ENCODE measurements around the gene ANOS1. TPM values are rescaled to one million over a fixed set of nuclear protein-coding genes. Genes with fewer than 3 reads are reported as not detected.

ANOS1 gene
- total RNA-seq, 1 experiment from 2014 or later, result 0.22 TPM

- H3K9me3 ChIP-seq (ENCODE audit: insufficient read depth, low read depth), result no peaks in the 10 kb centered on the region
- no peak for DNase-seq
- no peaks in the 10 kb centered on the region for H3F3A ChIP-seq (ENCODE audit: insufficient read depth, low read depth)
- H3K4me2 ChIP-seq, result no peak overlapping the region
- ChIA-PET CTCF (no interaction called here), POLR2A (ENCODE audit: unreplicated experiment) (no interaction called here)
- no TSS peak for BruUV-seq (replicated peaks)
- H2AFZ ChIP-seq, result no peak overlapping the region
- no peak overlapping the region for H3K4me3 ChIP-seq
- H3K27ac ChIP-seq, result no peak overlapping the region
- H3K27me3 ChIP-seq (ENCODE audit: insufficient read depth, low read depth), result no peaks in the 10 kb centered on the region
- no peaks in the 10 kb centered on the region for H3K9me2 ChIP-seq (ENCODE audit: insufficient read depth)
- H4K20me1 ChIP-seq (ENCODE audit: insufficient read depth), result no peaks in the 10 kb centered on the region
- intact Hi-C loops (cut with micrococcal nuclease; ENCODE audit: unreplicated experiment), result no loop called here
- H3K4me1 ChIP-seq (replicated peaks; ENCODE audit: insufficient read depth), result no peaks in the 10 kb centered on the region
- H3K79me2 ChIP-seq (ENCODE audit: low read depth), result no peaks in the 10 kb centered on the region
- no peaks in the 10 kb centered on the region for H3K36me3 ChIP-seq (ENCODE audit: low read depth)
- no peak for TF ChIP-seq EZH2 (IDR thresholded peaks at IDR 0.05; ENCODE audit: low read depth)
- TF ChIP-seq, protein P1, sequence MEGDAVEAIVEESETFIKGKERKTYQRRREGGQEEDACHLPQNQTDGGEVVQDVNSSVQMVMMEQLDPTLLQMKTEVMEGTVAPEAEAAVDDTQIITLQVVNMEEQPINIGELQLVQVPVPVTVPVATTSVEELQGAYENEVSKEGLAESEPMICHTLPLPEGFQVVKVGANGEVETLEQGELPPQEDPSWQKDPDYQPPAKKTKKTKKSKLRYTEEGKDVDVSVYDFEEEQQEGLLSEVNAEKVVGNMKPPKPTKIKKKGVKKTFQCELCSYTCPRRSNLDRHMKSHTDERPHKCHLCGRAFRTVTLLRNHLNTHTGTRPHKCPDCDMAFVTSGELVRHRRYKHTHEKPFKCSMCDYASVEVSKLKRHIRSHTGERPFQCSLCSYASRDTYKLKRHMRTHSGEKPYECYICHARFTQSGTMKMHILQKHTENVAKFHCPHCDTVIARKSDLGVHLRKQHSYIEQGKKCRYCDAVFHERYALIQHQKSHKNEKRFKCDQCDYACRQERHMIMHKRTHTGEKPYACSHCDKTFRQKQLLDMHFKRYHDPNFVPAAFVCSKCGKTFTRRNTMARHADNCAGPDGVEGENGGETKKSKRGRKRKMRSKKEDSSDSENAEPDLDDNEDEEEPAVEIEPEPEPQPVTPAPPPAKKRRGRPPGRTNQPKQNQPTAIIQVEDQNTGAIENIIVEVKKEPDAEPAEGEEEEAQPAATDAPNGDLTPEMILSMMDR (conservative IDR thresholded peaks at IDR 0.05), result no peak
Measured at GRCh38 chrX:8704184-8704583, 27.8 kb downstream of the ANOS1 start.

GRCh38 chrX:8692871-8693270 lies 39.1 kb downstream of the ANOS1 start:
- no peak for TF ChIP-seq EZH2 (IDR thresholded peaks at IDR 0.05; ENCODE audit: low read depth)
- TF ChIP-seq, protein P1 (conservative IDR thresholded peaks at IDR 0.05), result no peak
- no peaks in the 10 kb centered on the region for H3K9me2 ChIP-seq (ENCODE audit: insufficient read depth)
- no peak overlapping the region for H2AFZ ChIP-seq
- no peak overlapping the region for H3K4me3 ChIP-seq
- intact Hi-C loops (cut with micrococcal nuclease; ENCODE audit: unreplicated experiment), result no loop called here
- no peaks in the 10 kb centered on the region for H3K27me3 ChIP-seq (ENCODE audit: insufficient read depth, low read depth)
- no peaks in the 10 kb centered on the region for H3K79me2 ChIP-seq (ENCODE audit: low read depth)
- no peaks in the 10 kb centered on the region for H3K36me3 ChIP-seq (ENCODE audit: low read depth)
- DNase-seq, result no peak
- ChIA-PET CTCF (no interaction called here), POLR2A (ENCODE audit: unreplicated experiment) (no interaction called here)
- no peaks in the 10 kb centered on the region for H3F3A ChIP-seq (ENCODE audit: insufficient read depth, low read depth)
- H3K4me2 ChIP-seq, result no peak overlapping the region
- H3K9me3 ChIP-seq (ENCODE audit: insufficient read depth, low read depth), result no peaks in the 10 kb centered on the region
- no TSS peak for BruUV-seq (replicated peaks)
- H4K20me1 ChIP-seq (ENCODE audit: insufficient read depth), result no peaks in the 10 kb centered on the region
- H3K27ac ChIP-seq, result no peak overlapping the region
- H3K4me1 ChIP-seq (replicated peaks; ENCODE audit: insufficient read depth), result no peaks in the 10 kb centered on the region

- Histone ChIP-seq H4K20me1 (ENCODE audit: insufficient read depth) (no peaks in the 10 kb centered on the region), H3K9me2 (ENCODE audit: insufficient read depth) (no peaks in the 10 kb centered on the region), H3K36me3 (ENCODE audit: low read depth) (no peaks in the 10 kb centered on the region), H3K4me3 (no peak overlapping the region), H3K27me3 (ENCODE audit: insufficient read depth, low read depth) (no peaks in the 10 kb centered on the region), H3K4me2 (no peak overlapping the region), H3K79me2 (ENCODE audit: low read depth) (no peaks in the 10 kb centered on the region), H2AFZ (no peak overlapping the region), H3K4me1 (replicated peaks; ENCODE audit: insufficient read depth) (no peaks in the 10 kb centered on the region), H3K9me3 (ENCODE audit: insufficient read depth, low read depth) (no peaks in the 10 kb centered on the region), H3K27ac (no peak overlapping the region), H3F3A (ENCODE audit: insufficient read depth, low read depth) (no peaks in the 10 kb centered on the region)
- POLR2A ChIA-PET (ENCODE audit: unreplicated experiment), result no interaction called here
- DNase-seq, result no peak
- intact Hi-C loops (cut with micrococcal nuclease; ENCODE audit: unreplicated experiment), result no loop called here
- TF ChIP-seq, protein P1 (conservative IDR thresholded peaks at IDR 0.05), result no peak
- no peak for TF ChIP-seq EZH2 (IDR thresholded peaks at IDR 0.05; ENCODE audit: low read depth)
- BruUV-seq (replicated peaks), result no TSS peak
- CTCF ChIA-PET, result no interaction called here
Measured at GRCh38 chrX:8689473-8689872, 42.5 kb downstream of the ANOS1 start.

Measured in PC-9 (cell line).